ENCODE data around the gene CREB3L1.

- TF ChIP-seq CTCF (IDR thresholded peaks at IDR 0.05 in 8 of 11, conservative IDR thresholded peaks at IDR 0.05 in 3 of 11), result no peak
- no peak for TF ChIP-seq POLR2AphosphoS5 (IDR thresholded peaks at IDR 0.05)
Observed at GRCh38 chr11:46253258-46254132, 24.0 kb upstream of the CREB3L1 start.
